GM11168 (cell line): ENCODE measurements around the gene DRAP1.

Experiments
- in situ Hi-C: fragments of 300-500 bp; cut with MboI; formaldehyde crosslinking; loops from one replicate; pipeline ENCODE4 v1.12.0; 2022; ENCODE audit warnings: low sequenced_read_pairs; ENCODE audit not compliant: unreplicated experiment

DRAP1 gene

DNA sequence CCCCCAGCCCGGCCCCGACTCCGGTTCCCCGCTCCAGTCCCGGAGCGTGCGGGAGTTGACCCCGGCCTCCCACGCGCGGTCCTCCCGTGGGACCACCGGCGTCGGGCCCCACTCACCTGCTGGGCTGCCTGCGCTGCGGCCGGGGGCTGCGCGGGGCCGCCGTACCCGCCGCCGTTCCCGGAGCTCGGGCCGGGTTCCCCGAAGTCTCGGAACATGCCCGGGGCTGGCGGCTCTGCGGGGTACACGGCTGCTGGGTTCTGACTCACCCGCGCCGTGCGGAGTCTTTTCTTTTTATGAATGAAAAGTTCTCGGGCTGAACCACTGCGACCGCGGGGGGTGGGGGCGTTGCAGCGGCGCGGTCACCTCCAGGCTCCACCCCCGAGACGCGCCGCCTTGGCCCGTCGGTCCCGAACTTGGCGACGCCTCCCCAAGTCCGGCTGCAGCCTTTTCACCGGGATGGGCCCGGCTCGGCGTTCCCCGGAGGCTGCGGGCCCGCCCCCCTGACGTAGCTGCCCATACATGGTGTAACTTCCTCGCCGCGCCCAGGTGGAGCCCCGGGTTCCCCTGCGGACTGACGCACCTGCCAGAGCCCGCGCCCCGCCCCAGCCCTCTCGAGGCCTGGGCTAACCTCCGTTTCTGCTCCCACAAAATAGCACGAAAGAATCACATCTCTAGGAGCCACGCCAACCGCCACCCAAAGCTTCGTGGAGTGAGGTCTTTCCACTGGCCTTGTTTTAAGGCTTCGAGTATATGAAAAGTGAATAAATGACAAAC, 18.9 kb upstream of the DRAP1 start, which contains the start of gene FOSL1:
Gene FOSL1 (minus strand): TSS at position 264 of the 774 bp plus-strand sequence. CDS start 49 bp downstream, at position 215.
- in situ Hi-C loops = no loop called here

DNA sequence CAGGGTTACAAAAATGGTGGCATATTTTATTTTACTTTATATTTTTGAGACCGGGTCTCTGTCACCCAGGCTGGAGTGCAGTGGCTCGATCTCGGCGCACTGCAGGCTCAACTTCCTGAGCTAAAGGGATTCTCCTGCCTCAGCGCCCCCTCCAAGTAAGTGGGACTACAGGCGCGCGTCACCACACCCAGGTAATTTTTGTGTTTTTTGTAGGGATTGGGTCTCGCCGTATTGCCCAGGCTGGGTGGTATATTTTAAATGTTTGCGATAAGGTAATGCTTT, 18.4 kb upstream of the DRAP1 start:
- in situ Hi-C loops = no loop called here

DNA sequence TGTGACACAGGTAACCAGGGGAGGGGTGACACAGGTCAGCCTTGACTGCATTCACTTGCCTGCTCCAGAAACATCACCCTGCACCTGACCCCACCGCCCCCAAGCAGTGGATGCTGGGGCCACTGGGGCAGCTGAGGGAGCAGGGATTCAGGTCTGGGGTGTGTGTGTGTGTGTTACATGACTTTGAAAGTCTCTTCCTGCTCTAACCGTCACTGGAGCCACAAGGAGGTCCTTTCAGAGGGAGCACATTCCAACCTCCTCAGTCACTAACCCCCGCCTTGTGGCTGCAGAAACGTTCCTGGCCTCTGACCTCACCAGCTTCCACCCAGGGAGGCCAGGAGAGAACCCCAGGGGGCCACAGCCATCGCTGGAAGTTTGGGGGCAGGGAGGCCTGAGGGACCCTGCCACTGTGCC, 16.2 kb upstream of the DRAP1 start:
- in situ Hi-C loops = no loop called here

DNA sequence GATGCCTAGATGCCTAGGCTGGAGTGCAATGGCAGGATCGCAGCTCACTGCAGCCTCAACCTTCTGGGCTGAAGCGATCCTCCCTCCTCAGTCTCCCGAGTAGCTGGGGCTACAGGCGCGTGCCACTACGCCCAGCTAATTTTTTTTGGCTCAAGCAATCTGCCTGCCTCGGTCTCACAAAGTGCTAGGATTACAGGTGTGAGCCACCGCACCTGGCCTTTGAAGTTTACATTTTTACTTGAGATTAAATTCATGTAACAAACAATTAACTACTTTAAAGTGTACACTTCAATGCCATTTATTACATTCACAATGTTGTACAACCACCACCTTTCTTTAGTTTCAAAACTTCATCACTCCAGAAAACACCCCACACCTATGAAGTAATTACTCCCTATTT, 15.5 kb upstream of the DRAP1 start:
- in situ Hi-C loops = no loop called here

DNA sequence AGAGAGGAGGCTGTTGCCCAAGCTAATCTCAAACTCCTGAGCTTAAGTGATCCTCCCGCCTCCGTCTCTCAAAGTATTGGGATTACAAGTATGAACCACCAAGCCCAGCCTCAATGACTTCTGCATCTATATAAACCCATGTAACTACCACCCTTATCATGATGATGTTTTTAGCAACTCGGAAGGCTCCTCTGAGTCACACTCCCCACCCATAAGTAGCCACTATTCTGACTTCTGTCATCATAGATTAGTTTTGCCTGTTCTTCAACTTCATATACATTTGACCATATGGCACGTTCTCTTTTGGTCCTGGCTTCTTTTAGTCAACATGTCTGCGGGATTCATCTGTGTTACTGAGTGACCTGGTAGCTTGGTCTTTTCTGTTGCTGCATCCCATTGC, 12.6 kb upstream of the DRAP1 start:
- in situ Hi-C loops = no loop called here

DNA sequence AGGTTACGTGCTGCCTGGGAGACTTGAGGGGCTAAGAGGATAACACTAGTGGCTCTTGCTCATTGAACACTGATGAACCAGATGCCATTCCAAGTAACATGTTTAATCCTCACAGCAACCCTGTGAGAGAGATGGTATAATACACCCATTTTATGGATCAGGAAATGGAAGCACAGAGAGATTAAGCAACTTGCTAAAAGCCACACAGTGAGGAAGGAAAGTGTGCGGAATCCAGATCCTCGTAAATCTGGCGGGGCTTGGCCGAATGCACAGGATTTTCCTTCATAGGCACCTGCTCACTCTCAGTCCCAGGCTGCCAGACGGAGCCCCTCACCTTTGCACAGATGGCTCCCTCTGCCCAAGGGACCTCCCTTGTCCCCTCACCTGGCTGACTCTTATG, 11.3 kb upstream of the DRAP1 start:
- in situ Hi-C loops = no loop called here

DNA sequence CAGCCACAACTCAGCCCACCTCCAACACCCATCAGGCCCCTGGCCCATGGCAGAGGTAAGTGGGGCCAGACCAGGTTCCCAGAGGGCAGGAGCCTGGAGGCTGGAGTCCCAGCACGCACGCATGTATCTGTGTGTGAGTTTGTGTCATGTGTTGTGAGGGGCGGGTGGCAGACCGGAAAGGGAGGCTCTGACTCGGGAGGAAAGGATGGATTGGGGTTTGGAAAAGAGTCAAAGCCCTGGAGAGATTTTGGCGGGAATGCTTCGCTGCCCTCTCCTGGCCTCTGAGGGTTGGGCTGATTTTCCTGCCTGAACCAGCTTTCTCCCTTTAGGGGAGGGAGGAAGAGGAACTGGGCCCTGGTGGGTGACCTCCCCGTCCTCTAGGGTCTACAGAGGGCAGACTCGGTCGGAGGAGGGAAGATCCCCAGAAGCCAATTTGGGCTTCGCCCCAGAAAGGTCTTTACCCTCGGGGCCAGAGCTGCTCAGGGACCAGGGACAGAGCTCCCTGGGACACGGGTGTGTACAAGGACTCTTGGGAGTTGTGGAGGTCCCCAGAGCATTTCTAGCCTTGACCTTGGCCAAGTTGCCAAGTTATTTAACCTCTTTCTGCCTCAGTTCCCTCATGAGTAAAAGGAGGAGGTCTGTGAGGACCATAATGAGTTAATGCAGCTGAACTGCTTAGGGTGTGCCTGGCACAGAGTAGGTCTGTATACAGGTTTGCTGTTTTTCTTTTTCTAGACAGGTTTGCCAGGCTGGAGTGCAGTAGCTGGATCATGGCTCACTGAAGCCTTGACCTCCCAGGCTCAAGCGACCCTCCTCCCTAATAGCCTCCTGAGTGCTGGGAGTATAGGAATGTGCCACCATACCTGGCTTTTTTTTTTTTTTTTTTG, 7.3 kb upstream of the DRAP1 start:
- in situ Hi-C loops = no loop called here

DNA sequence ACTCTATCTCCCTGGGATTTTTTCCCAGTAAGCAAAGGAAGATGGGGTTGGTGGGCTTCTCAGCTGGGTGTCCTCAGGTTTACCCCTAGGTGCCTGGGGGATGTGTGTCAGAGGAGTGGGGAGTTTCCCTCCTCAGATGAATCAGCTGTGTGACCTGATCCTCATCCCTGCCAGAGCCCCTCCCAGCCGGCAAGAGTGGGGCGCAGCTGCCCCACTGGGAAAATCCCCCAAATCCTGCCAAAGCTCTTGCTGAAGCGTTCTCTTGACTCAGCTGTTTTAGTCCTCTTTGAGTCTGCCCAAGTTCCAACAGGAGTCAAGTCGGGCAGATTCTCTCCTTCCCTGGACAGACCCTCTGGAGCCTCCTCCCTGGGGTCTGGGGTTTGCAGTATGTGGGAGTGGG, 6.4 kb upstream of the DRAP1 start:
- in situ Hi-C loops = no loop called here

DNA sequence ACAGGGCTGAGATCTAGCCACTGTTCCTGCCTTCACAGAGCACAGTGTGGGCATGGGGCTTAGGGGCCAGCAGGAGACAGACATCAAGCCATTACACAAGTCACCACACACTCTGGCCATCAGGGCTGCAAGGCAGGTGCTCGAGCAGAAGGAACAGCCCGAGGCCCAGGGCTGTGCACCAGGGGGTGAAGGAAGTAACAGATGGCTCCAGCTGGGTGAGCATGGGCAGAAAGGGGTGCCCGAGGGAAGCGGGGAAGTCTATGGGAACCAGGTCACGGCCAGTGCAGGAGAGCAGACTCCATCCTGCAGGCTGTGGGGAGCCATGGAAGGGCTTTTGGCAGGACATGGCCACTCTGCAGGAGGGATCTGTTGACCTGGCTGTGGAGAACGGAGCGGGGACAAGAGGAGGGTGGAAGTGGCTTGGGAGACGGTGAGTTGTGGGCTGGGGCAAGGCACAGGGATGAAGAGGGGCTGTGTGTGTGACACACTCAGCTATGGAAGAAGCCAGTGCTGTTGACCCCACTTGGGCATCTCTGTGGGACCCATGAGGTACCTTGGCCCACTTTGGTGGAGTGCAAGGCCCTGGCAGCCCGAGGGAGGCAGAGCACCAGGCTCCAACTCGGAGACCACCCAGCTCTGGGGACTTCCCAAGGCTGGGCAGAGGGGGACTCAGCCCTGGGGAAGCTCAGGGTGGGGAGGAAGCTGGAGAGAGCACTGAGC, 4.0 kb upstream of the DRAP1 start:
- in situ Hi-C loops = no loop called here

DNA sequence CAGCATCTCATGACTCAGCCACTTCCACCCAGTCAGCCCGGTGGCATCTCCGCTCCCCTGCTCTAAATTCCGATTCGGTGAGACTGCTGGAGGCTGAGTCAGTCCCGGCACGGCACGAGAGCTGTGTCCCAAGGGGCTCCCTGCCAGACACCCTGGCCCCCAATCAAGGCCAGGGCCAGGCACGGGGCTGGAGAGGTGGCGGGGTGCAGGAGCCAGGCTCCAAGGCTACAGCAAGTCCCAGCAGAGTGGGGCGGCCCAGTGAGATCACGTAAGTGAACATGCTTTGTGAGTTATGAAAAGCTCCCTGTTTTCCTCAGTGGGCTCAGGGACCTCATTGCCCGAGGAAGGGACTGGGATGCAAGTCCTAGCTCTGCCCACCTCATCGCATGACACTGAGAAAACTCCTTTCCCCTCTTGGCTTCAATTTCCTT, 3.4 kb upstream of the DRAP1 start:
- in situ Hi-C loops = no loop called here

DNA sequence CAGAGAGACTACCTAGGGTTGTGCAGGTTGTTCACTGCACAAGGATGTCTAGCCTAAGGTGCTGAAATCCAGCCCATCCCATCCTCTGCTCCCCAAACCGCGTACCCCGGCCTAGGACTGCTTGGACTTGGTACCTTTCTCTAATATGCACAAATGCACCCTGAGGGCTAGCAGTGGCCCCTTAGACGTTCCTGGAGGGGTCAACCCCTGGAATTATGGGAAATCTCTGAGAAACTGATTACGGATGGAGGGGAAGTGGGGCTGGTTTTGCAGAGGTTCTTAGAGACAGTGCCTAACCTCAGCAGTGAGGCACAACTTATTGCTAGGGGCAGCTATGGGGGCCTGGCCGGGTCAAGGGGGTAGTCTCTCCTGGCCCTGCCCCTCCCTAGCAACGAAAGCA, 2.8 kb upstream of the DRAP1 start:
- in situ Hi-C loops = no loop called here

DNA sequence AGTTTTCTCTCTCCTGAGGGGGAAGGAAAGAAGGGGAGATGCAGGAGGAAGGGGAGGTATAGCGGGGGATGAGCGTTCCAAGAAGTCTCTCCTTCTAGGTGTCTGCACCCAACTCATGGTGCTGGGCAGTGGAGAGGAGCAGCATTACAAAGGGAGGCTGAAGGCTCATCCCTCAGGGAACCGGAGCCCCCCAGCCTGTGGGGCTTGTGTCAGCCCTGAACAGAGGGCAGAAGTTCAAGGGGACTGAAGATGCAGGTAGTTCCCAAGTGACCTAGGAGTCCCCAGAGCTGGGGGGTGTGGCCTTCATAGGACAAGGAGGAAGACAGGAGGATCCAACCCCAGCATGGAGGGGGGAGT, 2.2 kb upstream of the DRAP1 start:
- in situ Hi-C loops = no loop called here

DNA sequence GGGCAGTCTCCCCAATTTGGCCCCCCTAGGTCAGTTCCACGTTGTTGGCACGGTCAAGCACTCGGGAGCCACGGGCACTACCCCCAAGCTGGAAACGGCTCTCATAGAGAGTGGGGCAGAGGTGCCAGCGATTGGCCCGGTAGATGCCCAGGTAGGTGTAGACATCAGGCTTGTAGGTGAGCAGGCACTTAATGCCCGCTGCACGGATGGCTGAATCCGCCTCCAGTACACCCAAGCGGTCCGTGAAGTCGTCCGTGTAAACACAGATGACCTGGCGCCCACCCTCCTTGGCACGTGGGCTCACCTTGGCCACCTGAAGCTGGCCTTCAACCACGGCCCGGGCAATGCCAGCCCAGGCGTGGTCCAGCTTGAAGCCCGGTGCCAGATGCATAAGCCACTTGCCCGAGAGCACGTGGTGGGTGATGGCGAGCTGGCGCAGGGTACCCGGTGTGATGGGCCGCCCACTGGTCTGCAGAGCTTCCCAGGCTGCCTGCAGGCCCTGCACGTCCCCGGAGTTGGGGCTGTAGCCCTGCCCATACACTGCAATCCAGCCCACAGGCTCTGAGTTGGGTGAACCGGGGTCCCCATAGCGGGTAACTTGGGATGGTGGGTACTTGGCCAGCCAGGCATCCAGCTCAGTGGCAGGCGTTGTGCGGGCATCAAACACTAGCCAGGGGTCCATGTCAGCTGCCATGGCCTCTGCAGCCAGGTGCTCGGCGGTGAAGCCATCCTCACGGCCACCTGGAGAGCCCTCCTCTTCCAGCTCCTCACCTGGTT, 1.6 kb upstream of the DRAP1 start:
- in situ Hi-C loops = no loop called here

DNA sequence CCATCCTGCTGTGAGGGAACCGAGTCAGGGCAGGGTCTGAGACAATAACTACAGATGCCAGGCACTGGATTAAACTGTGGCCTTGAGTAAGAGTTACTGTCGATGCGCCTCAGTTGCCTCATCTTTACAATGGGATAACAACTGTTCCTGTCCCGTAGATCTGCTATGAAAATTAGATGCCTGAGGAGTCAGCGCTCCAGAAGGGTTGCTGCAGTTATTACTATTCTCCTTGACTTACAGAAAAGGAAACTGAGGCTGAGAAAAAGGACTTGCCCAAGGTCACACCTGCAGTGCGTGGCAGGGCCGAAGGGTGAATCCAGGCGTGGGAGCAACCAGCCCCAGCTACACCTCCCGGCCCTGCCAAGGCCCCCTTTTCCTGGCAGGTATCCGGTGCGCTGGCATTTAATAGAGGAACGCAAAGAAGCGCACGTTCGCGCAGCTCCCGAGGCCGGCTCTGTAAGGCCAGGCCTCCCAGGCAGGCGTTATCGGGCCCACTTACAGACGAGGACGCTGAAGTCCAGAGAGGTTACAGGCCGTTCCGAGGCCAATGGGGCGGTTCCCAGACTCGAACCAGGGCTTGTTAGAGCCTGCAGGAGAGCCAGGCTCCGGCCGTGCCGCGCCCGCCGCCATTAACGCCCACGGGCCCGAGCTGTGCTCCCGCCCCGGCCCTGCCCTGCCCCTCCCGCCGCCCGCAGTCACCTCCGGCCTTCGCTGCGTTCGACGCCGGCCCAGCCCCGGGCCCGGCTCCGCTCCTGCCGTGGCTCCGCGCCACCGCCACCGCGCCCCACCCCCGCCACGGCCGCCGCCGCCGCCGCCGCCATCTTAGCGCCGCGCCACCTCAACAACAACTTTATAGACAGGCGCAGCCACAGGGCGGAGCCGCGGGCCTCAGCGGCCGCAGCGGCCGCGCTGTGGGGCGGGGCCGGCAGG, 750 bp upstream of the DRAP1 start, which contains the start of gene C11orf68:
Gene C11orf68 (minus strand): TSS at position 852 of the 930 bp plus-strand sequence. CDS start 31 bp downstream, at position 821.
- in situ Hi-C loops = no loop called here

DNA sequence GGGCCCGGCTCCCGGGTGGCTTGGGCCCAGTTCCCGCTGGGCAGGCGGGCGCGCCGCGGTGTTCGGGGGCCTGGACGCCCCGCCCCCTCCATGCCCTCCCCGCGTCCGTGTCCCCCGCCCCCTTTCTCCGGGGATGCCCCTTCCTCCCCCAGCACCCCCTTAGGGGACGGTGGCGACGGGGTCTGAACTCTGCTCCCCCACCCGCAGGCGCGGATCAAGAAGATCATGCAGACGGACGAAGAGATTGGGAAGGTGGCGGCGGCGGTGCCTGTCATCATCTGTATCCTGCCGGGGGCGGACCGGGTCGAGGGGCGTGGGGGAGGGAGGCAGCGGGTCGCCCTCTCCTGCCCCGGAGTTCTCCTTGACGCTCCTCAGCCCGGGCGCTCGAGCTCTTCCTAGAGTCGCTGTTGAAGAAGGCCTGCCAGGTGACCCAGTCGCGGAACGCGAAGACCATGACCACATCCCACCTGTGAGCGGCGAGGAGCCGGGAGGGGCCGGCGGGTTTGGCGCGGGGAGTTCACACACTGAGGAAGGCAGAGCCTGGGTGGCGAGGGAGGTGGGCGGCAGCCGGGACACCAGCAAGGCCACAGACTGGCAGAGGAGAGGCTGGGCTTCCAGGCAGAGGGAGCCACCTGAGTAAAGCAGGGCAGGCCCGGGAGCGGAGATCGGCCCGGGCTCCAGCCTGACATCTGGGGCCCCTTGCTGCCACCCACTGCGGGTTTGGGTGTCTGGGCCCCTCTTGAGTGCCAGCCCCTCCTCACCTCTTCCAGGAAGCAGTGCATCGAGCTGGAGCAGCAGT, 546 bp downstream of the DRAP1 start:
- in situ Hi-C loops = no loop called here

DNA sequence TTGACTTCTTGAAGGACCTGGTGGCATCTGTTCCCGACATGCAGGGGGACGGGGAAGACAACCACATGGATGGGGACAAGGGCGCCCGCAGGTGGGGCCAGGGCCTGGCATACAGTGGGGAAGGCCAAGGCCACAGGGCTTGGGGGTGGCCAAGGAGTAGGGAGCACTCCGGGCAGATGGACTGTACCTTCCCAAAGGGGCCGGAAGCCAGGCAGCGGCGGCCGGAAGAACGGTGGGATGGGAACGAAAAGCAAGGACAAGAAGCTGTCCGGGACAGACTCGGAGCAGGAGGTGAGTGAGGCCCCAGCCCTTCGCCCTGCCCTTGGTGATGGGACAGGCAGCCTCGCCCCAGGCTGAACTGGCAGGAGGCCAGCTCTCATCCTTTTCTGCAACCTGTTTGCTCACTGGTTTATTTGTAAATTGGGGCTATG, 1.2 kb downstream of the DRAP1 start:
- in situ Hi-C loops = no loop called here

DNA sequence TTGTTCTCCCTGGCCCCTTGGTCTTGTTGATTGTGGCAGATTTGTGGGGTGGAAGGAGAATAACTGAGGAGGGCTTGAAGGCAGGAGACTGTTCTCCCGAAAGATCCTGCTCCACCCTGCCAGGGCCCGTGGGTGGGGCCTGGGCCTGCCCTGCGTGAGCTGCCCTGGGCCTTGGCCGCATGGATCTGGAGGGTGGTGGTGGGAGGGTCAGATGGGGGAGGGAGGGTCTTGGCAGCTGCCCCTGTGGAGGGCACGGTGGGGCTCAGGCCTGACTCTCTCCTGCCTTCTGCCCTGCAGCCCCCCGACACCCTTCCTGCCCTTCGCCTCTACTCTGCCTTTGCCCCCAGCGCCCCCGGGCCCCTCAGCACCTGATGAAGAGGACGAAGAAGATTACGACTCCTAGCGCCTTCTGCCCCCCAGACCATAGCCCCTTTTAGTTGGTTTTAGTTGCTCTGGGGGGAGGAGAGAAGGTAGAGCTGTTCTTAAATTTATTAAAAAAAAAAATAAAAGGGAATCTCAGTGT, 1.9 kb downstream of the DRAP1 start:
- in situ Hi-C loops = no loop called here

DNA sequence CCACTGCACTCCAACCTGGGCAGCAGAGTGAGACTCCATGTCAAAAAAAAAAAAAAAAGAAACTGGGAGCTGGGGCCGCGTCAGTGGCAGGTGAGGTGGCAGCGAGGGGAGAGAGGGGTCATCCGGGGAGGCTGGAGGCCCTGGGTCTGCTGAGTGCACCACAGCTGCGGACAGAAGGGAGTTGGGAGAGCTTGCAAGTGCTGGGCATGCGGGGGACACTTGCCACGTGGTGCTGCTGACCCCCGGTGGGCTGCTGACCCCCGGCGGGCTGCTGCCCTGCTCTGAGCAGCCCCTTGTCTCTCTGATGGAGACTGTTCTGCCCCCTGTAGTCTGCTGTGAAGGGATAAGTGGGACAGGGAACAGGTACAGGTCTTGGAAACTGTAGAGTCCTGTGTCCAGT, 2.6 kb downstream of the DRAP1 start:
- in situ Hi-C loops = no loop called here
